Bronchial epithelial cell (primary cell): Measurements from ENCODE around the gene LRRC63. TPM values are rescaled to one million over a fixed set of nuclear protein-coding genes. Genes with fewer than 3 reads are reported as not detected.
A peak's percentile ranks its signal among the peaks of the same experiment; 100 is the strongest.
"Not testable (repeated sequence)": the region's sequence is repeated elsewhere in the genome, so short reads cannot be mapped to it uniquely, and the experiment has no call there.

Source experiments
- DNase-seq: peaks from one replicate; pipeline ENCODE4 v3.0.0-alpha.2; 2010; ENCODE audit warnings: low read depth
- FAIRE-seq: peaks from 2 replicates; lab custom pipeline; 2011; peaks lifted over from hg19 to GRCh38; lab: Jason Lieb, UNC
- H3K27me3 ChIP-seq: 2 replicates; pipeline ENCODE4 v1.5.1; 2011; ENCODE audit warnings: low read length; ENCODE audit not compliant: control insufficient read depth, insufficient read depth
- H3K36me3 ChIP-seq: 2 replicates; pipeline ENCODE4 v1.5.1; 2011; ENCODE audit warnings: low read length; ENCODE audit not compliant: control insufficient read depth, insufficient read depth
- H3K4me3 ChIP-seq: 2 replicates; pipeline ENCODE4 v1.5.1; 2011; ENCODE audit warnings: mild to moderate bottlenecking, low read depth, low read length, control low read depth
- total RNA-seq: library from RNA; depleted of rRNA; stranded (reverse); fragments of >200 nt; gene quantifications from 2 replicates; pipeline ENCODE4 v1.2.1, GENCODE V29; 2014
- TF ChIP-seq, protein P1 (sequence below): IDR thresholded peaks from 2 replicates; pipeline ENCODE4 v1.5.1; 2011; ENCODE audit warnings: mild to moderate bottlenecking, moderate library complexity, low read length, control low read depth, inconsistent platforms; ENCODE audit not compliant: insufficient read depth, severe bottlenecking

LRRC63 gene
- total RNA-seq, 1 donor from 2014 or later = not detected

DNA sequence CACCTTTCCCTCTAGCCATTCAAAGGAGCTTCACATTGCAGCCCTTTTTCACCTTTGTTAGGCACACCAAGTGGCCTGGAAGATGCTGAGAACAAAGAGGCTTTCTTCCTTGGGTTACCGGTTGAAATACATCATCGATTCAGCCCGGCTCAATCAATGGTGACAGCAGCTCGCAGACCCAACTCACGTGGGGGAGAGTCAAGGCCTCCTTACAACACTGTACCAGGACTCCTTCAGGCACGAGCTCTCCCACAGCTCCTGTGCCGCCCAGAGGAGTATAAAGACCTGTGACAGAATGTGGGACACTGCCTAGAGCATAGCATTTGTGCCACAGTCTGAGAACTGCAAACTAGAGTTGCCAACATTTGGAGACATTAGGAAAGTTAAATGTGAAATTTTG is 3.9 kb upstream of the LRRC63 start:
- no peak overlapping the region for H3K4me3 ChIP-seq
- no peak for FAIRE-seq
- no peak for DNase-seq
- TF ChIP-seq, protein P1, sequence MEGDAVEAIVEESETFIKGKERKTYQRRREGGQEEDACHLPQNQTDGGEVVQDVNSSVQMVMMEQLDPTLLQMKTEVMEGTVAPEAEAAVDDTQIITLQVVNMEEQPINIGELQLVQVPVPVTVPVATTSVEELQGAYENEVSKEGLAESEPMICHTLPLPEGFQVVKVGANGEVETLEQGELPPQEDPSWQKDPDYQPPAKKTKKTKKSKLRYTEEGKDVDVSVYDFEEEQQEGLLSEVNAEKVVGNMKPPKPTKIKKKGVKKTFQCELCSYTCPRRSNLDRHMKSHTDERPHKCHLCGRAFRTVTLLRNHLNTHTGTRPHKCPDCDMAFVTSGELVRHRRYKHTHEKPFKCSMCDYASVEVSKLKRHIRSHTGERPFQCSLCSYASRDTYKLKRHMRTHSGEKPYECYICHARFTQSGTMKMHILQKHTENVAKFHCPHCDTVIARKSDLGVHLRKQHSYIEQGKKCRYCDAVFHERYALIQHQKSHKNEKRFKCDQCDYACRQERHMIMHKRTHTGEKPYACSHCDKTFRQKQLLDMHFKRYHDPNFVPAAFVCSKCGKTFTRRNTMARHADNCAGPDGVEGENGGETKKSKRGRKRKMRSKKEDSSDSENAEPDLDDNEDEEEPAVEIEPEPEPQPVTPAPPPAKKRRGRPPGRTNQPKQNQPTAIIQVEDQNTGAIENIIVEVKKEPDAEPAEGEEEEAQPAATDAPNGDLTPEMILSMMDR = no peak
- peaks cover 3% of the 10 kb centered on the region for H3K27me3 ChIP-seq
- H3K36me3 ChIP-seq = no peaks in the 10 kb centered on the region

DNA sequence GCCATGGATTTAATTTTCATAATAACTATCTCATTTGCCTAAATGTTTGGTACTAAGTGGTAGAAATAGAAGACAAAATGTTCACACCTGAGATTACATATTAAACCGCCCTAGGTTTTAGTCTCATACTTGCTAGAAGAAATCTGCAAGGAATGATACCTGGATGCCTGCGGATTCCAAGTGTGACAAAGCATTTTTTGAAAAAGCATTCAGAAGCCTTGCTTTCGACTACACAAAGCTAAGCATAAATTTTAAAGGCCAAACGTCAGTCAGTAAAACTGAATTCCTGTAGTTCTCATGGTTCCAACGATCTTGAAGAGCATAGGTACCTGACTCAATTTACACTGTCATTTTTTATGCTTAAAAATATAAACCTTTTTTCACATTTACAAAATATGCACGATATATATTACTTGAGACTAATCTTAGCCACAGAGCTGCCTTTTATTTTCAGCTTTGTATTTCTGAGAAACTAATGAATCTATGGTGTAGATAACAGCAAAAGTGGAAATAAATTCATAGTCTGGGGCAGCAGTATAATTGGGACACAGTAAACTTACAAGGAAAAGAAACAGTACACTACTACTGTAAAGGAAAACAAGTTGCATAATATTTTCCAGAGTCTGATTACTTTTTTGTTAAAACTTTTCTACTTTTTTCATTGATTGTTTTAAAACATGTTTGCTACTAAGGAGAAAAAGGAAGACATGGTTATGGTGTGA is 1.2 kb upstream of the LRRC63 start:
- FAIRE-seq (no peak), DNase-seq (no peak)
- Histone ChIP-seq H3K4me3 (no peak overlapping the region), H3K27me3 (peaks cover 3% of the 10 kb centered on the region), H3K36me3 (no peaks in the 10 kb centered on the region)
- TF ChIP-seq, protein P1 = no peak

DNA sequence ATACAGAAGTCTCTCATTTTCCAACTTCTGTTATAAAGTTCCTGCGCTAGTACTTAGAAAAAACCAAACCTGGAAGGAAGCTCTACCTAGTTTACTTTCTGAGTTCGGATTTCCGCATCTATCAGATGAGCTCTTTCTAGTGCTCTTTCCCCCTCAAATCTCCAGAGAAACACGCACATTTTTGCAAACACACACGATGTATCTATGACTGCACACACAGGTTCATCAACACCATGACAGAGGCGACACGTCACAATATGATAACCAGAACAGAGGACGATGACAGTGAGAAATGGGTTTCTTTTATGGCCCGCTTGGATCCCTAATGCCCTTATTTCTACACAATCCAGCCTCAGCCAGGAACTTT is 629 bp upstream of the LRRC63 start:
- Histone ChIP-seq H3K27me3 (peaks cover 3% of the 10 kb centered on the region), H3K36me3 (no peaks in the 10 kb centered on the region), H3K4me3 (peak overlapping the region; percentile 30)
- no peak for DNase-seq
- no peak for FAIRE-seq
- TF ChIP-seq, protein P1 = no peak

DNA sequence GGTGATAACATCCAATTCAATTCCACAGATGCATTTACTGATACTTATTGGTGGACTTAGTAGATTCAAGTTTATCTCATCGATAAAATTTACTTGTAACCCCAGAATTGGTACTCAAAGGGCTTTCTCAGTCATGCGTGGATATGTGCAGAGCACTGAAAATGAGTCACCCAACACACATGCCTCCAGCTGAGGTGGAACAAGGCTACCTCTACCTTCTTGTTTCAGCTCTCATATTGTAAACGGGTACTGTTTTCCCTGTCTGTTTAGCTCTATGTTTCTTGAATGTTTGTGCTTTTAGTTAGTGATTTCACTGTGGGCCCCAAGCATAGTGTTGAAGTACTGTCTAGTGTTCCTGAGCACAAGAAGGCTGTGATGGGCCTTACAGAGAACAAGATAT is 1.5 kb downstream of the LRRC63 start:
- DNase-seq (no peak), FAIRE-seq (no peak)
- TF ChIP-seq, protein P1 = no peak
- peaks cover 3% of the 10 kb centered on the region for H3K27me3 ChIP-seq
- H3K36me3 ChIP-seq = no peaks in the 10 kb centered on the region
- H3K4me3 ChIP-seq = no peak overlapping the region

DNA sequence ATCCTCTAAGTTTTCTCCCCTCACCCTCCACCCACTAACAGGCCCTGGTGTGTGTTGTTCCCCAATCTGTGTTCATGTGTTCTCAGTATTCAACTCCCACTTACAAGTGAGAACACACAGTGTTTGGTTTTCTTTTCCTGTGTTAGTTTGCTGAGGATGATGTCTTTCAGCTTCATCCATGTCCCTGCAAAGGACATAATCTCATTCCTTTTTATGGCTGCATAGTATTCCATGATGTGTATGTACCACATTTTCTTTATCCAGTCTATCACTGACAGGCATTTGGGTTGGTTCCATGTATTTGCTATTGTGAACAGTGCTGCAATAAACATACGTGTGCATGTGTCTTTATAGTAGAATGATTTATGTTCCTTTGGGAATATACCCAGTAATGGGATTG is 3.0 kb downstream of the LRRC63 start:
- not testable (repeated sequence) for H3K4me3 ChIP-seq, H3K36me3 ChIP-seq, DNase-seq, FAIRE-seq, H3K27me3 ChIP-seq

DNA sequence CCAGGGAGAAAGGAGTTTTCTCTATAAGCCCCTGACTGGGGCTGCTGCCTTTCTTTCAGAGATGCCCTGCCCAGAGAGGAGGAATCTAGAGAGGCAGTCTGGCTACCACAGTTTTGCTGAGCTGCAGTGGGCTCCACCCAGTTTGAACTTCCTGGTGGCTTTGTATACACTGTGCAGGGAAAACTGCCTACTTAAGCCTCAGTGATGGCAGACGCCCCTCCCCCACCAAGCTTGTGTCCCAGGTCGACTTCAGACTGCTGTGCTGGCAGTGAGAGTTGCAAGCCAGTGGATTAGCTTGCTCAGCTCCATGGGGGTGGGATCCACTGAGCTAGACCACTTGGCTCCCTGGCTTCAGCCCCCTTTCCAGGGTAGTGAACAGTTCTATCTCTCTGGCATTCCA is 8.5 kb downstream of the LRRC63 start:
- H3K27me3 ChIP-seq, H3K36me3 ChIP-seq, FAIRE-seq, H3K4me3 ChIP-seq, DNase-seq: not testable (repeated sequence)

DNA sequence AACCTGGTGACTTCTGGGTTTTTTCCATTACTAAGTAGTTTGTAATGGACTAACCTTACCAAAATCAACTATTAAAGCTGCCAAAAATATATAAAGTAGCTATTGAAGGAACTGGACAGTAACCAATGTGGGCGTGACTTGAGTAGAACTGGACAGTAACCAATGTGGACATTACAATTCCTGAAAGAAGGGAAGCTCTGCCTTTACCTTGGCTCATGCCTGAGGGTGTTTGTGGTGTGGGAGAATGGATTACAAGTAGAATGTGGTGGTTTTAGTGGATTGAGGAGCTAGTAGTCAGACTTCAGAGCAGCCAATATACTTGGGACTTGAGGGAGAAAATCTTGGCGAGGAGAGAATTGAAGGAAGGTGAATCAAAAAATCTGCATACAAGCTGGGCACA is 17.5 kb downstream of the LRRC63 start:
- H3K4me3 ChIP-seq = no peak overlapping the region
- H3K36me3 ChIP-seq = no peaks in the 10 kb centered on the region
- TF ChIP-seq, protein P1 = no peak
- DNase-seq (no peak), FAIRE-seq (no peak)
- no peaks in the 10 kb centered on the region for H3K27me3 ChIP-seq
